SK-MEL-5 (cell line): ENCODE results near the gene LRP11. TPM values are rescaled to one million over a fixed set of nuclear protein-coding genes. Genes with fewer than 3 reads are reported as not detected.
A peak's percentile ranks its signal among the peaks of the same experiment; 100 is the strongest.
"Not testable (repeated sequence)": the region's sequence is repeated elsewhere in the genome, so short reads cannot be mapped to it uniquely, and the experiment has no call there.

Experiments
- DNase-seq: peaks from one replicate; pipeline ENCODE4 v3.0.0-alpha.2; 2016; ENCODE audit warnings: low read depth, low spot score
- in situ Hi-C: cut with HindIII; loops from 2 replicates; pipeline ENCODE4 v1.10.0; 2016; ENCODE audit warnings: low sequenced_read_pairs, high pct_unique_total_duplicates, low pct_unique_long_range_greater_than_20kb
- total RNA-seq: library from RNA; depleted of rRNA; stranded (reverse); fragments of >200 nt; shearing (Covaris generic); gene quantifications from 2 replicates; pipeline ENCODE4 v1.2.3, GENCODE V29; 2014

The LRP11 gene
- total RNA-seq, 1 experiment from 2014 or later: 25.5 TPM

DNA sequence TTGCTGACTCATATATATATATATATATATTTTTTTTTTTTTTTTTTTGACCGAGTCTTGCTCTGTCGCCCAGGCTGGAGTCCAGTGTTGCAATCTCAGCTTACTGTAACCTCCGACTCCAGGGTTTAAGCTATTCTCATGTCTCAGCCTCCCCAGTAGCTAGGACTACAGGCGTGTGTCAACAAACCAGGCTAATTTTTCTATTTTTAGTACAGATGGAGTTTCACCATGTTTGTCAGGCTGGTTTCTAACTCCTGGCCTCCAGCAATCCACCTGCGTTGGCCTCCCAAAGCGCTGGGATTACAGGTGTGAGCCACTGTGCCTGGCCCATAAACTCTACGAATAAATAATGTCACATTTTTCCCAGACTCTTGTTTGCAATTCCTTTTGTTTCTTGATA lies 4.8 kb downstream of the LRP11 start:
- in situ Hi-C loops: no loop called here
- DNase-seq: no peak

- DNase-seq: no peak
- in situ Hi-C loops: no loop called here
These were observed 6.6 kb downstream of the LRP11 start for GRCh38 chr6:149857541-149857940.

DNA sequence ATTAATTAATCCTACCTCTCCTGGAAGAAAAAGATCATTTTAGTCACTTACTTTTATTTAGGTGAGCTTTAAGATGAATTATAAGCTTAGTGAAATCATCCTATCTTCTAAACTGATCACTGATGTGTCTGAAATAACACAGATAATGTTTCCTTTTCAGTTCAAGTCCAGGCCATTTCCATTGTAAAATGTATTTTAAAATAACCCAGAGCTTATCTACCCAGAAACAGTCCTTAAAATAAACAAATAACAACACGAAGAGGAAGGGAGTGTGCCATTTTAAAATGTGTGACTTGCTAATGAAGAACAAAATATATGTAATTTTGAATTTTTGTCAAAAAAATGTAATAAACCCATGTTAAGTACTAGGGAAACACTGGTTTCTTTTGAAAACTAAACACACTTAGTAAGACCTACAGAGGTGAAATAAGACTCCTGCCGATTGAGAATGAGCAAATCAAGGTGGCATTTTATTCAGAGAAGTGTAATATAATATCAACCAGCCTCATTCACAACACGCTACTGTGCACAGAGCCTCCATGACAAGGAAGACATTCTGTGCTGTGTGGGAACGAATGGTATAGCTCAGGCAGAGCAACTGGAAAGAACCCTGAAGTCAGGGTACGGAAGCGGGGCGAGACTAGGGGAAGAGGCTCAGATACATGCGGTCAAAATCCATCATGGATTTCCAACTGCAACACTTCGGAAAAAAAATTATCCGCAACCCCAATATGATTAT lies 7.7 kb downstream of the LRP11 start:
- DNase-seq: no peak

DNA sequence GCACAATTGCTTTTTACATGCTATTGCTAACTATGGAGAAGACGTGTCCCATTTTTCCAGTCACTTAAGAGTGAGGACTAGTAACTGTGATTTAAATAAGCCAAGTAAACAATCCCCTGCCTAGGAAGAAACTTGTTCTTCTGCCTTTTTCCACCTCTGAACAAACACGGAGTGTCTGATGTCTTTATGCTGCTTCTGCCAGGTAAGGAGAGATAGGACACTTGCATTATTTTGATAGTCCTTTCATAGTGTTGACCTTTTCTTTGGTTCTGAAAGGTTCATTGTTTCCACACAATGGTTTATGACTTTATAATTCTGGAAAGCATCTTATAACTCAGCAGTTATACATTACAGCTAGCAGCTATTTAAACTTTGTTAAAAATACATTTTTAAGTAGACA lies 8.4 kb downstream of the LRP11 start:
- no peak for DNase-seq
- in situ Hi-C loops: no loop called here

More for the DNA sequence above, 7.7 kb downstream of the LRP11 start:
- in situ Hi-C loops: no loop called here

- DNase-seq: no peak
- in situ Hi-C loops: no loop called here
These were observed 9.0 kb downstream of the LRP11 start for GRCh38 chr6:149855040-149855654.

GRCh38 chr6:149854532-149854931 lies 9.6 kb downstream of the LRP11 start:
- no peak for DNase-seq
- in situ Hi-C loops: no loop called here

GRCh38 chr6:149854017-149854416 lies 10.1 kb downstream of the LRP11 start:
- in situ Hi-C loops, DNase-seq: not testable (repeated sequence)

DNA sequence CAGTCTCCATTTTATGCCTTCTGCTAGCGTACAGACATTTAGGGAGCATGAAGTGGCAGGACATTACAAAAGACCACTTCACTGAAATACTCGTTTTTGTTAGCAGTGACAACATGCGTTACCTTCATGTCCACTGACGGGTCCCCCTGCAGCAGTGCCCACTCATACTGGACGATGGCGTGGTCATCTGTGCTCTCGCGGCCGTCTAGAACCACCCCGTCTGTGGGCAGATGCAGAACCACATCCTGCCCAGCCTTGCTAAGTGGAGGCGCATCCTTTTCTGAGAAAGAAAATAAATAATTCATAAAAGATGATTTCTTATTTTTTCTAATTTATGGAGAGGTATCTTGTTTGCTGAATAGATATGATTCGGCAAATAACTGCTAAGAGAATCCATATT lies 11.3 kb downstream of the LRP11 start:
- in situ Hi-C loops: no loop called here
- DNase-seq: no peak

DNA sequence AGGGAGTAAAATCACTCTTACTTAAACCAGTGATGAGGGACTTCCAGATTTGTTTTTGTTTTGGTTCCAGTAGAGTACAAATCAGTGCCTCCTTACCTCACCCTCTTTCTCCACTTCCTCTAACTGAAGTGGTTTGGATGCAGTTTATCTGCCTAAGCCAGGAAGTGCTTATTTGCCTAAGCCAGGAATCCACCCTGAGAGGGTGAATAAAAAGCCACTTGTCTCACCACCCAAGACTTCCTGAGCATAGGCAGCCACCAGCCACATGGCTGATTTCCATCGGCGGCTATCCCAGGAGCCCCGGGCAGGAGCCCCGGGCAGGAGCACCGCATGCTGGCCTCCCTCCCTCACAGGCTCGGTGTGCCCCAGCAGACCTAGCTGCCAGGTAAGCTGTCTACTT lies 12.0 kb downstream of the LRP11 start:
- in situ Hi-C loops: no loop called here
- peak; percentile 53 for DNase-seq

- no peak for DNase-seq
These were observed 12.6 kb downstream of the LRP11 start for GRCh38 chr6:149851461-149852110.

DNA sequence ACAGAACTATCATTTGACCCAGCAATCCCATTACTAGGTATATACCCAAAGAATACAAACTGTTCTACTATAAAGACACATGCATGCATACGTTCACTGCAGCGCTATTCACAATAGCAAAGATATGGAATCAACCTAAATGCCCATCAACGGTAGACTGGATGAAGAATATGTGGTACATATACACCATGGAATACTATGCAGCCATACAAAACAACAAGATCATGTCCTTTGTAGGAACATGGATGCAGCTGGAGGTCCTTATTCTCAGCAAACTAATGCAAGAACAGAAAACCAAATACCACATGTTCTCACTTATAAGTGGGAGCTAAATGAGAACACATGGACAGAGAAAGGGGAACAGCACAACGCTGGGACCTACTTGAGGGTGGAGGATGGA lies 15.8 kb downstream of the LRP11 start:
- in situ Hi-C loops, DNase-seq: not testable (repeated sequence)

More at GRCh38 chr6:149851461-149852110, 12.6 kb downstream of the LRP11 start:
- in situ Hi-C loops: no loop called here

DNA sequence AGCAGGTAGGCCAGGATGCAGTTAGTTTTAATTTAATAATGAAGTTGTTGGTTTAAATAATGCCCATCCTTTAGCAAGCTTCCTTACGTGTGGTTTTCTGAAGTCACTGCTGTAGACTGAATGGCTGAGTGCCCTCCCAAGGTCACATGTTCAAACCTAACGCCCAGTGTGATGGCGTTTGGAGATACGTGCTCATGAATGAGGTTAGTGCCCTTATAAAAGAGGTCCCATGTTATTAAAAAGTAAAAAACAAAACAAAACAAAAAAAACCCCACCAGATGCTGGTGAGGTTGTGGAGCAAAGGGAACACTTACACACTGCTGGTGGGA lies 16.3 kb downstream of the LRP11 start:
- no peak for DNase-seq
- in situ Hi-C loops: no loop called here

GRCh38 chr6:149846321-149846720 lies 17.8 kb downstream of the LRP11 start:
- in situ Hi-C loops: no loop called here
- DNase-seq: no peak

DNA sequence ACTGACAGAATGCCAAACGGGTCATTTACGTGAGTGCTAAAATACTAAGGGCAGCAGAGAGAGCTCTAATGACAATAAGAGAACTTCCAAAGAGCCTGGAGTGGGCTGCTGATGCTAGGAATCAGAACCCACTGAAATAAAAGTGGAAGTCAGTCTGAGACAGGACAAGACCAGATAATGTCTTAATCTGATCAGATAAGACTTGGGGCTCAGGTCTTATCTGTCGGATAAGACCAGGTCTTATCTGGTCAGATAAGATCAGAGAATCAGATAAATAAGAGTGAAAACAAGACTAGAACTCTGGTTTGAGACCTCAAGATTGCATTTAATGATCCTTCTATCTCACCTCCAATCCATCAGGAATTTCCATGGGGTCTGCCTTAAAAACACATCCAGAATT lies 18.6 kb downstream of the LRP11 start:
- in situ Hi-C loops: no loop called here
- no peak for DNase-seq

DNA sequence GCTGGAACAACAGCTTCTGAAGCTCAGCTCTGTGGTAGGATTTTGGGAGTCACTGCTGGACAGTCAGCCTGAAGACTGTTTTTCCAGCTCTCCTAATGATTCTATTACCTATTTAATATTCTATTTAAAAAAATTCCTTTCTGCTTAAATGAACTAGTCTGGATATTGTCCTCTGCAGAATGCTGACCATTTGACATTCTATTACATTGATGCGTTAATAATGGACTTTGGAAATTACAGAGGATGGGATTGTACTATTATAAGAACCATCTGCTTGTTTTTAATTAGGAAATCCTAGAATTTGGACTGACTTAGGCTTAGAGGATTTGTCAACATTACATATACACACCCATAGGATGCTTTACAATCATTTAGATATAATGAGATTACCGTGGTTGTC lies 19.7 kb downstream of the LRP11 start:
- no peak for DNase-seq
- in situ Hi-C loops: no loop called here

DNA sequence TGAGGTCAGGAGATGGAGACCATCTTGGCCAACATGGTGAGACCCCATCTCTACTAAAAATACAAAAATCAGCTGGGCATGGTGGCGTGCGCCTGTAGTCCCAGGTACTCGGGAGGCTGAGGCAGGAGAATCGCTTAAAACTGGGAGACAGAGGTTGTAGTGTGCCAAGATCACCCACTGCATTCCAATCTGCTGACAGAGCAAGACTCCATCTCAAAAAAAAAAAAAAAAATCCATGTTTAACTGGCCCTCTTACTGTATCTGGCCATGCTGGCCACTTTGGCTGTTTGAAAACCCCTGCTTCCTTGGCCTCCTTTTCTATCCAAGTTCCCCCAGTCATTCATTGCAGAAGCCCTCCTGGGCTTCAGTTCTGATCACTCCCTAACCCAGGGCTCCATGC lies 20.1 kb downstream of the LRP11 start:
- in situ Hi-C loops, DNase-seq: not testable (repeated sequence)

- in situ Hi-C loops: no loop called here
- no peak for DNase-seq
These were observed 21.0 kb downstream of the LRP11 start for GRCh38 chr6:149843051-149843633.

DNA sequence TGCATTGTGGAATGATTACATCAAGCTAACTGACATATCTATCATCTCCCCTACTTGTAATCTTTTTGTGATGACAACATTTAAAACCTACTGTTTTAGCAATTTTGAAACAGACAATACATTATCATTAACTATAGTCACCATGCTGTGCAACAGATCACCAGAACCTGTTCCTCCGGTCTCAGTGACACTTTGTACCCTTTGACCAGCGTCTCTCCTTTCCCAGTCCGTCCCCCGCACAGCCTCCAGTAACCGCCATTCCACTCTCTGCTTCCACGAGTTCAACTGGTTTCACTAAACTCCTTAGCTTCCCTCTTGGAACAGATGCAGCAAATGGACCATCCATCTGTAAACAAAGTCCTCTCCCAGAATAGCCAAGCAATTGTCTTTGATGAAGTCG lies 21.8 kb downstream of the LRP11 start:
- in situ Hi-C loops: no loop called here
- no peak for DNase-seq
